Stimulated activated CD4-positive, alpha-beta T cell treated with anti-CD3 and anti-CD28 coated beads, Interleukin-2, amount 100 ng/mL, for 24 hours (primary cell): ENCODE results near the gene PLEKHA6.
A peak's percentile ranks its signal among the peaks of the same experiment; 100 is the strongest.

ENCODE experiments used
- DNase-seq, 2 donors: peaks; one replicate each; pipeline ENCODE4 v3.0.0-alpha.2; 2020

PLEKHA6 gene

DNA sequence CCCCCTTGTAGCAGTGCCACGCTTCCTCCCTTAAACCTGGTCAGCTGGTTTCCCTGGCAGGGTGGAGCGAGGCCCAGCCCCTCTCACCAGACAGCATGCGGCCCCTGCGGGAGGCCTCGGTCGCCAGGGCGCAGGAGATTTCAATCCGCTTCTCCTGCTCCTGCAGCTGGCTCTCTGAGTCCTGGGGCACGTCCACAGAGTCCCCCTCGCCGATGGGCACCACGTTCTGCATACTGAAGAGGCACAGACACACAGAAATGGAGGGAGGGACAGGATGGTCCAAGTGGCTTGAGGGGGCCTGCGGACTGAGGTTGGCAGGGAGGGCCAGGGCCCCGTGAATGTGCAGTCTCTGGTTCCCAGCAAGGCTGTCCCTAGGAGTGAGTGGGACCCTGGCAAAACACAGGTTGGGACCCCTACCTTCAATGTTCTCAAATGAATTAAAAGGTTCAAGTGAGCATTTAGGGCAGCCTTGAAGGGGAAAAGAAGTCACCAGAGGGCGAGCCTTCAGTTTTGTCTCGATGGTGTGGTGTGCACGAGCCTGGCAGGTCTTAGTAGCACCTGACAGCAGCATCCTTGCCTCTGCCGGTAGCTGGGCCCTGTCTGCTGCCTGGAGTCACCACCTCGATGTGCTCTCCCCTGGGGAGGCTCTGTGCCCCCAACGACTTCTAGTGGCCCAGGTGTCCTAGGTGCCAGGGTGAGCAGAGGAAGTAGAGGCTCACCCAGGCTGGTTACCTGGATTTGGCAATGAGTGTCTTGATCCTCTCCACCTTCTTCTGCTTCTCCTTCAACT lies 131.5 kb downstream of the PLEKHA6 start:
- DNase-seq, result no peak

DNA sequence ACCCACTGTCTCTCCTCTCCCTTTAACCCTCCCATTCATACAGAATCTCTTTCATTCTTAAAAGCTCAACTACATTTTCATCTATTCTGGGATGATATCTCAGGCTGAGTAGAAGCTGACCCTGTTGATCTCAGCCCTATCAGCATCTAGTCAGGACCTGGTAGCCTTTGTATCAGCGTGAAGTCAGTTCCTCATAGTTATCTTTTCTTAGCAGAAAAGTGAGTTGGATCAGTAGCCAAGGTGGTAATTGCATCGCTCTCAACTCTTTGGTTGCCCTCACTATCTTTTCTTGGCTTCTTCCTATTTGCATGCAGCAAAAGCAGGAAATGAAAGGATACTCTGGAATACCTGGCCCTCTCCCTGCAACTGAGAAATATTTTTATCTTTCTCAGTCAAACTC lies 132.4 kb downstream of the PLEKHA6 start:
- DNase-seq, result no peak

- DNase-seq, result no peak
These were observed 133.6 kb downstream of the PLEKHA6 start for GRCh38 chr1:204225841-204226735.

GRCh38 chr1:204224655-204225054 lies 135.1 kb downstream of the PLEKHA6 start:
- DNase-seq, result no peak

DNA sequence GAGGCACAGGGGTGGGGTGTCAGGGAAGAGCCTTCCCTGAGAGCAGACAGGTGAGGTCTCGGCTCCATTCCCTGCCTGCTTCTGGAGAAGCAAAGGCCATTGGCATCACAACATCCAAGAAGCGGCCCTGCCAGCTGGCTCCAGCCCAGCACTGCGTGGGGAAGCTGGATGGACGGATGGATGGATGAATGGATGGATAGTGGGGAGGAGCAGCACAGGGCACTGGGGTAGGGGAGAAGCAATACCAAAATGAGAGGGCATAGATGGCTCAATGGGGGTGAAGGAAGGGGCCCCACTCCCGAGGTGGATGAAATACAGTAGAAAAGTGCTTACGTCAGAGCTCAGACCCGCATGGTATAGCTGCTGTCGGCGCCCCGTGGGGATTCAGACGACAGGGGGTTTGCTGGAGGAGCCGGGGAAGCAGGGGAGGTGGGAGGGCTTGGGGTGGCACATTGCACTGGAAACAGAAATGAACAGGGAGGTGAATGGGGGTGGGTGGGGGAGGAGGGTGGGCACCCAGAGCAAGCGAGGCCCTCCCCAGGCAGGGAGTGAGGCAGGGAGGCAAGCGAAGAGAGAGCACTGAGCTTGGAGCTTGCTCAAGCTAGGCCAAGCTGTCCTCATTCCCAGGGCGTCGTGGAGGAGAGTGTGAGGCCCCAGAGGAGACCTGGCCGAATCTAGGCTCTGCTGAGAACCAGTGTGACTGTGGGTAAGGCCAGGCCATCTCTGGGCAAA lies 136.4 kb downstream of the PLEKHA6 start:
- DNase-seq, result no peak

GRCh38 chr1:204222764-204223055 lies 137.0 kb downstream of the PLEKHA6 start:
- no peak for DNase-seq

DNA sequence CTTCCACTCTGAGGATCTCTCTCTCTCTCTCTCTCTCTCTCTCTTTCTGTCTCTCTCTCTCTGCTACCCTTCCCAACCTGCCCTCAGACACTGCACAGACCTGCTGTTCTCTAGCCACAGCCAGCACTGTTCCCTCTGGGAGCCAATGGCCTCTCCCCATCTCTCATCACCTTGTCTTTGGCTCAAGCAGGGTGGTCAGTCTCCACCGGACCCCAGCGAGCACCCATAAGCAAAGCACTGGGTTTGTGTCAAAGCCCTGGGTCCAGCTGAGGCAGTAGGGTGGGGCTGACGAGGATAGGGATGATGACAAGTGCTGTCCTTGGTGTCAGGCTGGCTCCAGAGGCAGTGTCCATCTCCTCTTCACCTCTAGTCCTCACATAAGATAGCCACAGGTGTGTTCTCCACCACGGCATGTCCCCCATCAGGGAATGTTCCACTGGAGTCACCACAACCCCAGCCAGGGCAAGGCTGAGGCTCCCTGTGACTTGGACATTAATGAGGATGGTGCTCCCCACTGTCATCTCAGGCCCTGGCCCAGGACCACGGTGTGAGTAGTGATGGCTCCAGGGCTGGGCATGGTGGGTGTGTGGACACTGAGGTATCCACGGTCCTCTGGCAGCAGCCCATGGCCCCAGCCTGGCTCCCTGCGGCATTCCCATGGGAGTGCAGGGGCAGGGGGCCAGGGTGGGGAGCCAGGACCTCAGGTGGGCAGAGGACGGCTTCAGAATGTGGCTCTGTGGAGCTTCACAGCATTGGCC lies 137.5 kb downstream of the PLEKHA6 start:
- no peak for DNase-seq

DNA sequence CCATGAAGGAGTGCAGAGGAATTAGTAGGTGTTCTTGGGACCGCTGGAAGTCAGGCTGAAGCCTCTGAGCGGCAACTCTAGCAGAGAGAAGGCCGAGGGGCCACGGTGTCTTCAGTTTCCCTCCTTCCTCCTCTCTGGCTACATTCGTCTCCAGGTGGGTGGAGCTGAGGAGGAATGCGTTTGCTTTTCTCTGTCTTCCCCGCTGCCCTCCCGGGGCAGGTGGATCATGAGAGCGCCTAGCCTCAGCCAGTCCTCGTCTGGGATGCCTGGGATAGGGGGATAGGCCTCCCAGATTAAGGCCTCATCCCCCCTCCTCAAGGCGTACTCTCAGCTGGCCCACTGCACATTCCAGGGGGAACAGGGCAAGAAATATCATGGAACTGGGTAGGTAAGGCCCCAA lies 138.5 kb downstream of the PLEKHA6 start:
- DNase-seq, result no peak

DNA sequence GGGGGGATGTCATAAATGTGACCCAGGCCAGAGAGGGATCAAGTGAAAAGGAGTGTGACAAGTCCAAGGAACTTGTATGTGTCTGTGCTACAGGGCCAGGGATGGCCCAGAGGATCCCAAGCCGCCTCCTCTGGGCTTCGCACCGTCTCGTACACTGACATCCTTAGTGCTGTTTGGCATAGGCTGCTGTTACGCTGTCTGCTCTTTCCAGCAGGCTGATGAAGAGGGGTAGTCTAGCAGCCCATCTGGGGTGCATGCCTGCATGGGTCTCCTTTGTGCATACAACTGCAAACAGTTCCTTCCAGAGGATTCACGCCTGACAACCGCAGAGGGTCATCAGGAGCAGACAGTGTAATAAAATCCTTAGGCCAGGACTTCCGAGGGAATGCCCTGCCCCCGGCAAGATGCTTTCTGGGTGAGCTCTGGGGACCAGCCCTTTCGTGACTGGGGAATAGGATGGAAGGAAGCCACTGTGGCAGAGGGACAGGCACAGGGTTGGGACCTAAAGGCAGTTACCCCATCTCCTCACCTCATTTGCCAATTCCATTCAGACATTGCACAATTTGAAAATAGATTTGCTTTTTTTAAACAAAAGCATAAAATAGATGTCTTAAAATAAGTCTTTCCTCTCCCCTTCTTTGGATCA lies 139.6 kb downstream of the PLEKHA6 start:
- no peak for DNase-seq

DNA sequence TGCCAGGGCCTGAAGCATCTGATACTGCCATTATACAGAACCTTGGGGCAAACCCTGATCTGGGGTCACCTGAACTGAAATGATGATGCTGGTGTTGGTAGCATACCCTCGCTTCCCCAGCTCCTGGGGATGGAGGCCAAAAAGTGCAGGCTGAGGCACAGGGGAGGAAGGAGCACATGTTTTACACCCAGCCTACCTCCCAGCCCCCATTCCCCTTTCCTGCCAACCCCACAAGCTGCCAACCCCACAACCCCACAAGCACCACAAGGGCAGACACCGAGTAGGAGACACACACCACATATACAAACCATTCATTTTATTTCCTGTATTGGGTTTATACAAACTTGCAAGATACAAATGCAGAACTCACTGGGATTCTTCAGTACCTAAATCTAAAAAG lies 141.2 kb downstream of the PLEKHA6 start:
- DNase-seq, result no peak

- DNase-seq, result no peak
These were observed 142.1 kb downstream of the PLEKHA6 start for GRCh38 chr1:204217648-204218000.

GRCh38 chr1:204216880-204217647 lies 142.7 kb downstream of the PLEKHA6 start:
- DNase-seq, result no peak

- no peak for DNase-seq
These were observed 143.5 kb downstream of the PLEKHA6 start for GRCh38 chr1:204216236-204216635.

DNA sequence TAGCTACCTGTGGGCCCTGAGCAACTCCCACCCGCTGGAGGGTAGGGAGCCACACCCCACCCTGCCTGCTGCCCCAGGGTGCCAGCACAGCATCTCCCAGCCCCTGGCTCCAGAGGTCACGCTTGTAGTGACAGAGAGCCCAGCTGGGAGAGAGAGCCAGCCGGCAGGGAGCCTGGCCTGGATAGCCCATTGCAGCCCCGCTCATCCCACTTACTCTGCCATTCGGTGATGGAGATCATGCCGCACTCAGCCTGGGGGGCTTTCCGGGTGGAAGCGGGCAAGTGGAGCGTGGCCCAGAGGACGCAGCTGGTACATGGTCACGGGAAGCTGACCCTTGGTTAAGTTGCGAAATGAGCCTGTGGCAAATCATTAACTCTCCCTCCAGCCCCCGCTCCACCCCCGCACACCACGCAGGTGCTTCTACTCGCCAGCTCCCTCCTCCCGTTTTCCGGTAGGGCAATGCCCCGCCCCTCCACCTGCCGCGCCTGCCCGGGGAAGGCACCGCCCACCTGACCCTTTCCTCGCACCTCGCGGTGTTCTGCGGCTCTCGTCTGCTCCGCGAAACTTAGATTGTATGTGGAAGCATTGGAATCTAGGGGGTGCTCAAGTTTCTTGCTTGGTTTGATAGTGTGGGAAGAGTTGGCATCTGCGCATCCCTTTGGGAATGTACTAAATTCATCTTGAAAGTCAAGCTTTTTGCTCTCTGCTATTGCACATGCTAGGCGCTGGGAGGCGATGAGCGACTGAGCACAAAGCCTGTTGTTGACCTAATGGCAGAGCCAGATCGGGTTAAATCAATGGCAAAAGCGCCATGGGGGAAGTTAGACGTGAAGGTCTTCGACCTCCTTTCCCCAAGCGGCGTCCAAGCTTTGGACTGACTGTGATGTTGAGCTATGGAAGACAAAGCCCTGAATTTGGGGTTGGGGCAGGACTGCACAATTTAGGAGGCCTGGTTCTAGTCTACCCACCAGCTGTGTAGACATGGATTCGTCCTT lies 145.8 kb downstream of the PLEKHA6 start, which contains the start of gene GOLT1A:
GOLT1A (minus strand) TSS at position 321 of the 995 bp plus-strand sequence; CDS start at position 239, 82 bp downstream.
- peak; percentile 40 to 62 for DNase-seq

GRCh38 chr1:204212715-204213114 lies 147.0 kb downstream of the PLEKHA6 start:
- DNase-seq, result no peak

- DNase-seq, result no peak
These were observed 148.7 kb downstream of the PLEKHA6 start for GRCh38 chr1:204211046-204211445.

DNA sequence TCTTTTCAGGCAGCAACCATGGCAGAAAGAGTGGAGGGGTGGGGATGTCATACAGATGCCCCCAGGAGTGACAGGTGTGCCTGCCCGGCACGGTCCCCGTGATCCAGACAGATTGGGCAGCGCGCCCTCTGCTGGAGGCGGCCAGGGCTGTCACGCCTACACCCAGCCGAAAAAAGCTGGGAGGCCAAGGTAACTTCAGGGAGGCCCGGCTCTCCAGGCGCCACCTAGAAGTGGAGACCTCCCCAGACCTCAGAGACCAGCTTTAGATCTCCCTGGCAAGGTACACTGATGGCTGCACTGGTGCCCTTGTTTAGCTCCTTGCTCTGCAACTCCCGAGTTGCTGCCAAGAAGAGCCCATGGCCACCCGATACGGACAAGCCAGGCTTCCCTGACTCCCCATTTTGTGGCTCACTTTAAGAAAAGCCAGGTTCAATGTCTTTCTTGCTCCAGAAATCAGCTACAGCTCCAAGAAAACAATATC lies 152.6 kb downstream of the PLEKHA6 start:
- DNase-seq, result peak; percentile 83 to 86

GRCh38 chr1:204206121-204206520 lies 153.6 kb downstream of the PLEKHA6 start:
- DNase-seq, result no peak

GRCh38 chr1:204205486-204205885 lies 154.2 kb downstream of the PLEKHA6 start:
- DNase-seq, result no peak

DNA sequence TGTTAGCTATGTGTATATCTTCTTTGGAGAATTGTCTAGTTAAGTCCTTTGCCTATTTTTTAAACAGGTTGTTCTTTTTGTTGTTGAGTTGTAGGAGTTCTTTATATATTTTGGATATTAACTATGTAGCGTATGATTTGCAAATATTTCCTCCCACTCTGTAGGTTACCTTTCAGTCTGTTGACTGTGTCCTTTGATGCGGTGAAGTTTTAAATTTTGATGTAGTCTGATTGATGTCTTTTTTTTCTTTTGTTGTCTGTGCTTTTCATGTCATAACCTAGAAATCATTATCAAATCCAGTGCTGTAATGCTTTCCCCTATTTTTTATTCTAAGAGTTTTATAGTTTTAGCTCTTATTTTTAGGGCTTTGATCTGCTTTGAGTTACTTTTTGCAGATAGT lies 154.8 kb downstream of the PLEKHA6 start:
- no peak for DNase-seq
